PC-9 (cell line): ENCODE data around the gene MBNL1.

ENCODE experiments used
- EZH2 ChIP-seq: fragments of 200-600 bp; sonication (generic); IDR thresholded peaks from 2 replicates; pipeline ENCODE4 v1.8.0; 2017; ENCODE audit warnings: antibody characterized with exemption, low read depth
- TF ChIP-seq, protein P1 (sequence below): fragments of 200-600 bp; sonication (generic); conservative IDR thresholded peaks from 2 replicates; pipeline ENCODE4 v1.6.1; 2017; ENCODE audit warnings: mixed run types, antibody characterized with exemption, mild to moderate bottlenecking, moderate library complexity

DNA sequence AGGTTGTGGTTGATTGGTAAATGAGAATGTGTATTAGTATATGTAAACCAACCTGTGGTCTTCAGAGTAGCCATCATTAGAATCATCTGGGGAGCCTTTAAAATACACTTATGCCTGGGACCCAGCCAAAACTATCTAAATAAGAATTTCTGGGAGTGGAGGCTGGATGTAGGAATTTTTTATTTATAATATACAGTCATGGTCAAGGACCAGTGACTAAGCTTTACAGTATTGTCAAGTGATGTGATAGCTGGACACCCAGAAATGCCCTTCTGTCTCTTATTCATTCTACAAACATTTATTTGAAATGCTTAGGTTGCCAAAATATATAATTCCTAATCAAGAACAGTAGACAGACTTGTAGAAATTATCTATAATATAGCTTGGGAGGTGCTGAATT lies 132.2 kb downstream of the MBNL1 start:
- no peak for TF ChIP-seq EZH2
- TF ChIP-seq, protein P1, sequence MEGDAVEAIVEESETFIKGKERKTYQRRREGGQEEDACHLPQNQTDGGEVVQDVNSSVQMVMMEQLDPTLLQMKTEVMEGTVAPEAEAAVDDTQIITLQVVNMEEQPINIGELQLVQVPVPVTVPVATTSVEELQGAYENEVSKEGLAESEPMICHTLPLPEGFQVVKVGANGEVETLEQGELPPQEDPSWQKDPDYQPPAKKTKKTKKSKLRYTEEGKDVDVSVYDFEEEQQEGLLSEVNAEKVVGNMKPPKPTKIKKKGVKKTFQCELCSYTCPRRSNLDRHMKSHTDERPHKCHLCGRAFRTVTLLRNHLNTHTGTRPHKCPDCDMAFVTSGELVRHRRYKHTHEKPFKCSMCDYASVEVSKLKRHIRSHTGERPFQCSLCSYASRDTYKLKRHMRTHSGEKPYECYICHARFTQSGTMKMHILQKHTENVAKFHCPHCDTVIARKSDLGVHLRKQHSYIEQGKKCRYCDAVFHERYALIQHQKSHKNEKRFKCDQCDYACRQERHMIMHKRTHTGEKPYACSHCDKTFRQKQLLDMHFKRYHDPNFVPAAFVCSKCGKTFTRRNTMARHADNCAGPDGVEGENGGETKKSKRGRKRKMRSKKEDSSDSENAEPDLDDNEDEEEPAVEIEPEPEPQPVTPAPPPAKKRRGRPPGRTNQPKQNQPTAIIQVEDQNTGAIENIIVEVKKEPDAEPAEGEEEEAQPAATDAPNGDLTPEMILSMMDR, result no peak
